Panc1 (cell line): ENCODE measurements around the gene RNU7-1. TPM values are rescaled to one million over a fixed set of nuclear protein-coding genes. Genes with fewer than 3 reads are reported as not detected.

Experiments used
- ATAC-seq: fragments of 200-7000 bp; cut with Tn5 transposase; 2 replicates; pipeline ENCODE4 v1.9.1; 2020; ENCODE audit warnings: mild to moderate bottlenecking, moderate library complexity
- BruUV-seq: library from RNA; stranded (reverse); fragments of 400-500 nt; replicated peaks from 2 replicates; lab custom pipeline; 2021; lab: Mats Ljungman, UMichigan
- CTCF ChIA-PET: fragments of 300-600 bp; sonication (Branson Sonifier 250); formaldehyde crosslinking; loops from one replicate; lab custom pipeline; 2022; ENCODE audit warnings: antibody characterized with exemption; lab: Charles Lee
- POLR2A ChIA-PET: fragments of 300-600 bp; sonication (Branson Sonifier 250); formaldehyde crosslinking; loops from one replicate; lab custom pipeline; 2022; ENCODE audit warnings: antibody characterized with exemption; lab: Charles Lee
- DNase-seq: peaks from one replicate; pipeline ENCODE4 v3.0.0-alpha.2; 2010; ENCODE audit warnings: low read depth, low spot score
- H3K27ac ChIP-seq: 2 replicates; pipeline ENCODE4 v1.5.1; 2011; ENCODE audit warnings: mild to moderate bottlenecking, low read length, inconsistent platforms
- H3K27me3 ChIP-seq: fragments of 200-500 bp; sonication (Bioruptor generic); 2 replicates; pipeline ENCODE4 v1.6.0; 2014; ENCODE audit warnings: low read length, inconsistent platforms; ENCODE audit not compliant: control insufficient read depth, insufficient read depth
- H3K36me3 ChIP-seq: fragments of 200-500 bp; sonication (Bioruptor generic); 2 replicates; pipeline ENCODE4 v1.5.1; 2014; ENCODE audit warnings: inconsistent platforms, mild to moderate bottlenecking, low read length, moderate library complexity; ENCODE audit not compliant: control insufficient read depth, insufficient read depth
- H3K4me1 ChIP-seq: 2 replicates; pipeline ENCODE4 v1.5.1; 2011; ENCODE audit warnings: inconsistent platforms, mild to moderate bottlenecking, low read length, moderate library complexity; ENCODE audit not compliant: control insufficient read depth, insufficient read depth
- H3K4me3 ChIP-seq, 2 experiments: 2 replicates each; pipeline ENCODE4 v1.5.1; 2011 to 2012; ENCODE audit warnings: low read depth in 2 of 2, low read length in 2 of 2, mild to moderate bottlenecking in 2 of 2, inconsistent platforms in 1 of 2, moderate library complexity in 1 of 2
- H3K9me3 ChIP-seq: fragments of 200-500 bp; sonication (Bioruptor generic); 2 replicates; pipeline ENCODE4 v1.5.1; 2014; ENCODE audit warnings: low read depth, mild to moderate bottlenecking, inconsistent platforms, low read length, moderate library complexity; ENCODE audit not compliant: control insufficient read depth, insufficient read depth
- POLR2AphosphoS5 ChIP-seq: IDR thresholded peaks from 2 replicates; pipeline ENCODE4 v1.6.1; 2012; ENCODE audit warnings: mild to moderate bottlenecking, low read depth, low read length, moderate library complexity
- REST ChIP-seq, 2 experiments: IDR thresholded peaks; 2 replicates each; pipeline ENCODE4 v1.6.1; 2011 to 2012; ENCODE audit warnings: low read depth in 2 of 2, control low read depth in 1 of 2, low read length in 1 of 2, mild to moderate bottlenecking in 1 of 2, moderate library complexity in 1 of 2; ENCODE audit not compliant: insufficient read depth in 1 of 2
- SIN3A ChIP-seq: IDR thresholded peaks from 2 replicates; pipeline ENCODE4 v1.6.1; 2012; ENCODE audit warnings: low read depth, mild to moderate bottlenecking, low read length, moderate library complexity, borderline replicate concordance; ENCODE audit not compliant: insufficient read depth
- TCF7L2 ChIP-seq: IDR thresholded peaks from 2 replicates; pipeline ENCODE4 v1.6.1; 2011; ENCODE audit warnings: mild to moderate bottlenecking, low read depth, low read length, inconsistent platforms
- in situ Hi-C: cut with HindIII; loops from 2 replicates; pipeline ENCODE4 v1.10.0; 2016; ENCODE audit warnings: low sequenced_read_pairs, low pct_unique_long_range_greater_than_20kb
- intact Hi-C: fragments of 100-400 bp; cut with micrococcal nuclease; formaldehyde crosslinking; loops from one replicate; pipeline ENCODE4 v1.10.0; 2022; ENCODE audit not compliant: unreplicated experiment
- total RNA-seq: library from RNA; stranded (reverse); gene quantifications from one replicate; pipeline ENCODE4 v1.2.1, GENCODE V29; 2021; ENCODE audit not compliant: unreplicated experiment
- TF ChIP-seq, protein P1 (sequence below): fragments of 450-650 bp; IDR thresholded peaks from 2 replicates; pipeline ENCODE4 v1.5.1; 2017; ENCODE audit warnings: mild to moderate bottlenecking

The RNU7-1 gene
- total RNA-seq, 1 experiment from 2014 or later = not detected

DNA sequence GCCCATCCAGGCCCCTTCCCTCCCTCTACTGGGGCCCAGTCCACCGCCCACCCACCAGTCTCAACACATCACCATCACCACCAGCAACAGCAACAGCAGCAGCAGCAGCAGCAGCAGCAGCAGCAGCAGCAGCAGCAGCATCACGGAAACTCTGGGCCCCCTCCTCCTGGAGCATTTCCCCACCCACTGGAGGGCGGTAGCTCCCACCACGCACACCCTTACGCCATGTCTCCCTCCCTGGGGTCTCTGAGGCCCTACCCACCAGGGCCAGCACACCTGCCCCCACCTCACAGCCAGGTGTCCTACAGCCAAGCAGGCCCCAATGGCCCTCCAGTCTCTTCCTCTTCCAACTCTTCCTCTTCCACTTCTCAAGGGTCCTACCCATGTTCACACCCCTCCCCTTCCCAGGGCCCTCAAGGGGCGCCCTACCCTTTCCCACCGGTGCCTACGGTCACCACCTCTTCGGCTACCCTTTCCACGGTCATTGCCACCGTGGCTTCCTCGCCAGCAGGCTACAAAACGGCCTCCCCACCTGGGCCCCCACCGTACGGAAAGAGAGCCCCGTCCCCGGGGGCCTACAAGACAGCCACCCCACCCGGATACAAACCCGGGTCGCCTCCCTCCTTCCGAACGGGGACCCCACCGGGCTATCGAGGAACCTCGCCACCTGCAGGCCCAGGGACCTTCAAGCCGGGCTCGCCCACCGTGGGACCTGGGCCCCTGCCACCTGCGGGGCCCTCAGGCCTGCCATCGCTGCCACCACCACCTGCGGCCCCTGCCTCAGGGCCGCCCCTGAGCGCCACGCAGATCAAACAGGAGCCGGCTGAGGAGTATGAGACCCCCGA, 6.8 kb upstream of the RNU7-1 start:
- BruUV-seq = TSS peak; percentile 38
- Histone ChIP-seq H3K9me3 (no peaks in the 10 kb centered on the region), H3K27ac (0 out of 2 replicates have a peak overlapping the region, but pooled peaks have one; percentile 29), H3K4me3 (no peak overlapping the region), H3K4me1 (peaks cover 48% of the 10 kb centered on the region), H3K27me3 (no peaks in the 10 kb centered on the region), H3K36me3 (peaks cover 3% of the 10 kb centered on the region; the same call in 1 of the 2 replicates)
- ATAC-seq (peak; percentile 10; the same call in 1 of the 2 replicates), DNase-seq (no peak)
- in situ Hi-C loops (no loop called here), intact Hi-C loops (no loop called here)
- CTCF ChIA-PET = no interaction called here
- no peak for TF ChIP-seq SIN3A
- TF ChIP-seq, protein P1, sequence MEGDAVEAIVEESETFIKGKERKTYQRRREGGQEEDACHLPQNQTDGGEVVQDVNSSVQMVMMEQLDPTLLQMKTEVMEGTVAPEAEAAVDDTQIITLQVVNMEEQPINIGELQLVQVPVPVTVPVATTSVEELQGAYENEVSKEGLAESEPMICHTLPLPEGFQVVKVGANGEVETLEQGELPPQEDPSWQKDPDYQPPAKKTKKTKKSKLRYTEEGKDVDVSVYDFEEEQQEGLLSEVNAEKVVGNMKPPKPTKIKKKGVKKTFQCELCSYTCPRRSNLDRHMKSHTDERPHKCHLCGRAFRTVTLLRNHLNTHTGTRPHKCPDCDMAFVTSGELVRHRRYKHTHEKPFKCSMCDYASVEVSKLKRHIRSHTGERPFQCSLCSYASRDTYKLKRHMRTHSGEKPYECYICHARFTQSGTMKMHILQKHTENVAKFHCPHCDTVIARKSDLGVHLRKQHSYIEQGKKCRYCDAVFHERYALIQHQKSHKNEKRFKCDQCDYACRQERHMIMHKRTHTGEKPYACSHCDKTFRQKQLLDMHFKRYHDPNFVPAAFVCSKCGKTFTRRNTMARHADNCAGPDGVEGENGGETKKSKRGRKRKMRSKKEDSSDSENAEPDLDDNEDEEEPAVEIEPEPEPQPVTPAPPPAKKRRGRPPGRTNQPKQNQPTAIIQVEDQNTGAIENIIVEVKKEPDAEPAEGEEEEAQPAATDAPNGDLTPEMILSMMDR = no peak; the same call in 1 of the 2 replicates
- no peak for TF ChIP-seq TCF7L2
- no peak for TF ChIP-seq REST (IDR thresholded peaks at IDR 0.05; ENCODE audit: insufficient read depth in 1 of 2, low read depth in 2 of 2, low read length in 1 of 2)
- TF ChIP-seq POLR2AphosphoS5 = no peak
- POLR2A ChIA-PET = interaction anchor here (1.2 kb wide), 1 partner anchor 12 kb away, joined by 3 read pairs; no protein-coding TSS in a partner anchor

- H3K4me3 ChIP-seq = peak overlapping the region; percentile 34 to 44
- TF ChIP-seq, protein P1 = peak; percentile 91
- TF ChIP-seq SIN3A = peak; percentile 90; the same call in 1 of the 2 replicates
- no peak for TF ChIP-seq TCF7L2
- TF ChIP-seq POLR2AphosphoS5 = peak; percentile 84
- 0 out of 4 replicates have a peak, but pooled peaks of 1 of the 2 experiments have one; percentile 21 for TF ChIP-seq REST (IDR thresholded peaks at IDR 0.05; ENCODE audit: insufficient read depth in 1 of 2, low read depth in 2 of 2, low read length in 1 of 2)
- H3K4me1 ChIP-seq = peaks cover 47% of the 10 kb centered on the region
- intact Hi-C loops (no loop called here), in situ Hi-C loops (no loop called here)
- no TSS peak for BruUV-seq
- POLR2A ChIA-PET = interaction anchor here (1.2 kb wide), 1 partner anchor 13 kb away, joined by 3 read pairs; no protein-coding TSS in a partner anchor
- H3K27me3 ChIP-seq = no peaks in the 10 kb centered on the region
- no peaks in the 10 kb centered on the region for H3K9me3 ChIP-seq
- H3K27ac ChIP-seq = peak overlapping the region; percentile 65
- ATAC-seq = peak; percentile 87
- 0 out of 2 replicates have a peak, but pooled peaks cover 3% of the 10 kb centered on the region for H3K36me3 ChIP-seq
- CTCF ChIA-PET = interaction anchor here (1.3 kb wide), 1 partner anchor 12 kb away, joined by 3 read pairs; no protein-coding TSS in a partner anchor
- peak; percentile 57 for DNase-seq
Observed at GRCh38 chr12:6937481-6938352, 5.9 kb upstream of the RNU7-1 start.
